ENCODE data around the gene PHF10. TPM values are rescaled to one million over a fixed set of nuclear protein-coding genes. Genes with fewer than 3 reads are reported as not detected.

PHF10 gene
- total RNA-seq, 1 donor from 2014 or later, result 46.1 TPM

DNA sequence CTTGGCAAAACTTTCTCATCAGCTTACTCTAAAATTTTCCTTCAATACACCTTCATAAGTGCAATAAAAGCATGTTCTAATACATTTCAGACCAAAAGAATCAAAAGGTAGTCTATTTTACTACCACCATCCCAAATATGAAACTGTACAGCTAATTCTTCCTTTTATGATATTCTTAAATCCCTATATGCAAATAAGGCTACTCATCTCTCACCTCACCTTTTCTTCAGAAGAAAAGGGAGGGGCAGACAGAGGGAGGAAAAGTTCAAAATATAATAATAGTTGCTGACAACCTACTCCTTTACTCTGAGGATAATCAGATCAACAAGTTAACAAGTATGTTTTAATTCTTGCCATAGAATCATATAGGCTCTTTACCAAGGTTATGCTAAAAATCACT is 15.0 kb downstream of the PHF10 start:
- TF ChIP-seq, protein P1, sequence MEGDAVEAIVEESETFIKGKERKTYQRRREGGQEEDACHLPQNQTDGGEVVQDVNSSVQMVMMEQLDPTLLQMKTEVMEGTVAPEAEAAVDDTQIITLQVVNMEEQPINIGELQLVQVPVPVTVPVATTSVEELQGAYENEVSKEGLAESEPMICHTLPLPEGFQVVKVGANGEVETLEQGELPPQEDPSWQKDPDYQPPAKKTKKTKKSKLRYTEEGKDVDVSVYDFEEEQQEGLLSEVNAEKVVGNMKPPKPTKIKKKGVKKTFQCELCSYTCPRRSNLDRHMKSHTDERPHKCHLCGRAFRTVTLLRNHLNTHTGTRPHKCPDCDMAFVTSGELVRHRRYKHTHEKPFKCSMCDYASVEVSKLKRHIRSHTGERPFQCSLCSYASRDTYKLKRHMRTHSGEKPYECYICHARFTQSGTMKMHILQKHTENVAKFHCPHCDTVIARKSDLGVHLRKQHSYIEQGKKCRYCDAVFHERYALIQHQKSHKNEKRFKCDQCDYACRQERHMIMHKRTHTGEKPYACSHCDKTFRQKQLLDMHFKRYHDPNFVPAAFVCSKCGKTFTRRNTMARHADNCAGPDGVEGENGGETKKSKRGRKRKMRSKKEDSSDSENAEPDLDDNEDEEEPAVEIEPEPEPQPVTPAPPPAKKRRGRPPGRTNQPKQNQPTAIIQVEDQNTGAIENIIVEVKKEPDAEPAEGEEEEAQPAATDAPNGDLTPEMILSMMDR (IDR thresholded peaks at IDR 0.05), result no peak
- intact Hi-C loops (cut with DNase I), result no loop called here

DNA sequence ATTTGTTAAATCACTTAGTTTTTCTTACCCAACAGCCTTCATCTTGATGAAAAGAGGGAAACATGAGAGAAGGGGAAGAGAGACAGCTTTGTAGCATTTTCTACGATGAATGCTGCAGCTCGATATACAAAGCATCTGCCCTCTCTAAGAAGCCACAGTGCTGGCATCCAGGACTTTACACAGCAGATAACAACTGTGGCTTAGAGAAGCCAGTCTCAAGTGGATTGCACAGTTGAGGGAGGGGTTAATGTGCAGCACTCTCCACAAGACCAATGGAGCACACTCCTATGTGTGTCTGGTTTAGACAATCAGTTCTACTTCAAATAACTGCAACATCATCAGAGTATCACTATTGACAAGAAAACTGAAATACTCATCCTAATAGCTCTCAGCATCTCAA is 16.5 kb downstream of the PHF10 start:
- TF ChIP-seq, protein P1 (IDR thresholded peaks at IDR 0.05), result no peak
- intact Hi-C loops (cut with DNase I), result no loop called here
- no peaks in the 10 kb centered on the region for H3K9me3 ChIP-seq
- H3K27ac ChIP-seq, result no peak overlapping the region
- peaks cover 59% of the 10 kb centered on the region for H3K36me3 ChIP-seq
- H3K4me3 ChIP-seq, result no peak overlapping the region
- H3K4me1 ChIP-seq, result peaks cover 21% of the 10 kb centered on the region
- ATAC-seq (no peak), DNase-seq (no peak)
- H3K27me3 ChIP-seq, result no peaks in the 10 kb centered on the region

More for the DNA sequence above, 15.0 kb downstream of the PHF10 start:
- H3K4me1 ChIP-seq, result peaks cover 6% of the 10 kb centered on the region
- DNase-seq (no peak), ATAC-seq (no peak)
- peaks cover 66% of the 10 kb centered on the region for H3K36me3 ChIP-seq
- H3K27ac ChIP-seq, result no peak overlapping the region
- no peaks in the 10 kb centered on the region for H3K9me3 ChIP-seq
- H3K27me3 ChIP-seq, result no peaks in the 10 kb centered on the region
- no peak overlapping the region for H3K4me3 ChIP-seq

DNA sequence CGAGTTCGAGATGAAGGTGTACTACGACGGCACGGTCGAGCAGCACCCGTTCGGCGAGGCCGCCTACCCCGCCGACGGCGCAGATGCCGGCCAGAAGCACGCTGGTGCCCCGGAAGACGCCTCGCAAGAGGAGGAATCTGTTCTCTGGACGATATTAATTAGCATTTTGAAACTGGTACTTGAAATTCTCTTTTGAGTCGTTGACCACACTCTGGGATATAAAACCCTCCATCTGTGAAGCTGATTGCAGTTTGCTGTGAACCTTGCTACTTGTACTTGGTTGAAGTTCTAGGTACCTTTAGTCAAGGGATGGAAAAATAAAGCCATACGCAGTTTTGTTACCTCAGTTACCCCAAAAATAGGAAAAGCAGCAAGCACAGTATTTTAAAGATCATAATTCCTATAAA is 21.5 kb downstream of the PHF10 start:
- ATAC-seq (no peak), DNase-seq (no peak)
- H3K27ac ChIP-seq, result peak overlapping the region; percentile 93
- peak overlapping the region; percentile 76 for H3K4me3 ChIP-seq
- TF ChIP-seq, protein P1 (IDR thresholded peaks at IDR 0.05), result no peak
- intact Hi-C loops (cut with DNase I), result no loop called here
- H3K4me1 ChIP-seq, result peaks cover 35% of the 10 kb centered on the region
- H3K36me3 ChIP-seq, result peaks cover 17% of the 10 kb centered on the region
- H3K27me3 ChIP-seq, result no peaks in the 10 kb centered on the region
- no peaks in the 10 kb centered on the region for H3K9me3 ChIP-seq

DNA sequence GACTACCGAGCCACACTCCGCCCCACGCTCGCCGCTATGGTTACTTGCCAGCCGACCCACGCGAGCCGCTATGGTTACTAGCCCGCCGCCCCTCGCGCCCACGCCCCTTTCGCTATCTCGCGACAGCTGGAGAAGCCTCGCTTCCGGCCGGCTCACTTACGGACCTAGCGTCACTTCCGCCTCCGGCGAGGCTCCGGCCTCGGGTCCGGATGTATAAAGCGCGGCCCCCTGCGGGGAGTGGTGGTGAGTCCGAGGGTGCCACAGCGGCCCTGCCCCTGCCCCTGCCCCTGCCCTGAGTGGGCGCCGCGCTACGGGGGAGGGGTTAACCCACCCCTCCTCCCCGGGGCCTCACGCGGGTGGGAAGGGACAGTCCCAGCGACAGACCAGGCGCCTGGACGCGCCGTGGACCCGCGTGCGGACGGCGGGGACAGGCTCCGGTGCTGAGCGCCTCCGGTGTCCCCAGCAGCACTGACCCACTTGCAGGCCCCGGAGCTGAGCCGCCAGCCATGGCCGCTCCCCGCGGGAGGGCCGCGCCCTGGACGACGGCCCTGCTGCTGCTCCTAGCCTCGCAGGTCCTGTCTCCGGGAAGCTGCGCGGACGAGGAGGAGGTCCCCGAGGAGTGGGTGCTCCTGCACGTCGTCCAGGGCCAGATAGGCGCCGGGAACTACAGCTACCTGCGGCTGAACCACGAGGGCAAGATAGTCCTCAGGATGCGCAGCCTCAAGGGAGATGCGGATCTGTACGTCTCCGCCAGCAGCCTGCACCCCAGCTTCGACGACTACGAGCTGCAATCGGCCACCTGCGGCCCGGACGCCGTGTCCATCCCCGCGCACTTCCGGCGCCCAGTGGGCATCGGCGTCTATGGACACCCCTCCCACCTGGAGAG is 22.1 kb downstream of the PHF10 start, which contains the start of the genes C6orf120 and WDR27:
C6orf120 (plus strand) TSS at position 173 of the 886 bp plus-strand sequence; CDS start at position 507, 334 bp downstream.
WDR27 (minus strand) TSS at position 76 of the 886 bp plus-strand sequence. CDS start 13,024 bp downstream, outside the sequence.
- Histone ChIP-seq H3K27ac (peak within 1 kb of the TSS; percentile 93), H3K27me3 (no peaks in the 10 kb centered on the region), H3K4me1 (peaks cover 35% of the 10 kb centered on the region), H3K4me3 (peak within 1 kb of the TSS; percentile 76), H3K9me3 (no peaks in the 10 kb centered on the region), H3K36me3 (peaks cover 15% of the 10 kb centered on the region)
- DNase-seq (peak; percentile 99), ATAC-seq (peak; percentile 97)
- intact Hi-C loops (cut with DNase I), result no loop called here
- TF ChIP-seq, protein P1 (IDR thresholded peaks at IDR 0.05), result no peak

DNA sequence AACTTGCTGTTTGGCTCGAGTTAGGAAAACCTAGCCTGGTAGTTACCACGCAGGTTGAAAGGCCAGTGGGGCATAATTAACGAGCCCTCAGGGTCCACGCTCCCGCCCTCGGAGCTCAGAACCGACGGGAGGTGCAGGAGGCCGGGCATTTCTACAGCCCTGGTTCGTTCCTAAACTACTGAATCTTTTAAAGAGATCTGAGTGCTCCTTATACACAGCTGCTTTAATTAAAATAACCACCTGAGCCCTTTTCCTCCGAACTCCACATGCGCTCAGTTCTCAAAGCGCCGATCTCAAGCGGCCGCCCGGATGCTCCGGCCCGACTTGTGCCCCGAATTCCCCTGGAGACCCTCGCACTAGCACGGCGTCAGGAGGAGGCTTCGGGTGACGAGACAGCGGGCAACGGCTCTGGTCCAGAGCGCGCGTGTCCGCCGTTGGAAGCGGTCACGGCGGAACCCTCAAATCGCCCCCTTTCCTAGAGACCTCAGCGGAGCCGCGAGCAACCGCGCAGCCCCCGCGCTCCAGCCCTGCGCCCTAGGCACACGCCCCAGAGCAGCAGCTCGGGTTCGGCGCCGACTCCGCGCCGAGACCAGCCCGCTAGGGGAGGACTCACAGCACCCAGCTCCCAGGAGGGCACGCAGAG is 22.9 kb downstream of the PHF10 start:
- H3K27me3 ChIP-seq, result no peaks in the 10 kb centered on the region
- DNase-seq (no peak), ATAC-seq (no peak)
- H3K36me3 ChIP-seq, result peaks cover 15% of the 10 kb centered on the region
- no peaks in the 10 kb centered on the region for H3K9me3 ChIP-seq
- H3K27ac ChIP-seq, result peak overlapping the region; percentile 93
- intact Hi-C loops (cut with DNase I), result no loop called here
- TF ChIP-seq, protein P1 (IDR thresholded peaks at IDR 0.05), result no peak
- H3K4me1 ChIP-seq, result peaks cover 35% of the 10 kb centered on the region
- peak overlapping the region; percentile 76 for H3K4me3 ChIP-seq

Data from upper lobe of right lung (tissue), 1 donor.